HG02588 (cell line): ENCODE data around the gene DDX19B.
"Not testable (repeated sequence)": the region's sequence is repeated elsewhere in the genome, so short reads cannot be mapped to it uniquely, and the experiment has no call there.

Experiments
- ATAC-seq: cut with Tn5 transposase; IDR thresholded peaks from one replicate; pipeline ENCODE4 v1.9.1; 2021; ENCODE audit warnings: mild to moderate bottlenecking, moderate library complexity; ENCODE audit not compliant: unreplicated experiment

The DDX19B gene

GRCh38 chr16:70348991-70349390 is 50.0 kb downstream of the DDX19B start:
- no peak for ATAC-seq

GRCh38 chr16:70349783-70350182 is 50.8 kb downstream of the DDX19B start:
- no peak for ATAC-seq

GRCh38 chr16:70359552-70359951 is 60.6 kb downstream of the DDX19B start:
- ATAC-seq: no peak

DNA sequence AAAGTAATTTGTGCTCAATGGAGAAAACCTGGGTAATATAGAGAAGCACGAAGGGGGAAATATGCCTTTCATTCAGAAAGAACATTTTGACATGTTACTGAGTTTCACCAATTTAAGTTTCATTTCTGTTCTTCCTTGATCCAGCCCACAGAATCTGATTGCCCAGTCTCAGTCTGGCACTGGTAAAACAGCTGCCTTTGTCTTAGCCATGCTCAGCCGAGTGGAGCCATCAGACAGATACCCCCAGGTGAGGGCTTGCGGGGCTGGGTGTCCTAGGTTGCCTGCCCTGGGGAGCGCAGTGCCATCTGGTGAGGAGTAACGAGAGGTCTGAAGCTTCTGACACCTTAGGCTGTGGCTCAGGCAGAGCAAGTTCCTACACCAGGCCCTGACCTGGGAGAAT is 65.4 kb downstream of the DDX19B start:
- no peak for ATAC-seq

GRCh38 chr16:70370145-70370544 is 71.2 kb downstream of the DDX19B start:
- ATAC-seq: not testable (repeated sequence)

- ATAC-seq: no peak
Measured at GRCh38 chr16:70370924-70371323, 71.9 kb downstream of the DDX19B start.

DNA sequence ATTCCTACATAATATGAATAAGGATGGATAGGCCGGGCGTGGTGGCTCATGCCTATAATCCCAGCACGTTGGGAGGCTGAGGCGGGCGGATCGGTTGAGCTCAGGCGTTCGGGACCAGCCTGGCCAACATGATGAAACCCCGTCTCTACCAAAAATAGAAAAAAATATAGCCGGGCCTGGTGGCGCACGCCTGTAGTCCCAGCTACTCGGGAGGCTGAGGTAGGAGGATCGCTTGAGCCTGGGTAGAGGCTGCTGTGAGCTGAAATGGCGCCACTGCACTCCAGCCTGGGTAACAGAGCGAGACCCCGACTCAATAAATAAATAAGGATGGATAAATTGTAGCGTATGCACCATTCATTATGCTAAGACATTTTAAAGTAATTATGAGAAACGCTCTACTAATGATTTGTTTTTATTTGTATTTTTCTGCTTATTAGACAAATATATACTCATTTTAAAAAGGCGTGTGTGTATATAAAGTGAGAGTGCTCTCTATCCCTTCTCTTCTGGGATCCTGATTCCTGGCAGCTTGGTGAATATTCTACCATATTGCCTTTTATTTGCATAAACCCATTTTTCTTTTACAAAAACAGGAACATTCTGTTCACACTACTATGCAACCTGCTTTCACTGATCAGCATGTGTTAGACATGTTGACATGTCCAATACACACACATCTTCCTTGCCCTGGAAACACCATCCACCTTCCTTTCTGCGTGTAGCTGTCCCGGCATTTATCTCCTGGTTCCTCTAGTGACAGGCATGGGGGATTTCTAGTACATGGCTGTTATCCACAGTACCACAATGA is 74.1 kb downstream of the DDX19B start:
- ATAC-seq: no peak

DNA sequence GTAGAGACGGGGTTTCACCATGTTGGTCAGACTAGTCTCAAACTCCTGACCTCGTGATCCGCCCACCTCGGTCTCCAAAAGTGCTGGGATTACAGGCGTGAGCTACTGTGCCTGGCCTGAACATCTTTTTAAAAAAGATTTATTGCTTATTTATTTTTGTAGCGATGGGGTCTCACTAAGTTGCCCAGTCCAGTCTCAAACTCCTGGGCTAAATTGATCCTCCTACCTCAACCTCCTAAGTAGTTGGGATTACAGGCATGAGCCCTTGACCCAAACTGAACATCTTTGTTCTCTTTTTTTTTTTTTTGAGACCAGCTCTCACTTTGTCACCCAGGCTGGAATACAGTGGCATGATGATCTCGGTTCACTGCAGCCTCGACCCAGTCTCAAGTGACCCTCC is 75.2 kb downstream of the DDX19B start:
- ATAC-seq: no peak

DNA sequence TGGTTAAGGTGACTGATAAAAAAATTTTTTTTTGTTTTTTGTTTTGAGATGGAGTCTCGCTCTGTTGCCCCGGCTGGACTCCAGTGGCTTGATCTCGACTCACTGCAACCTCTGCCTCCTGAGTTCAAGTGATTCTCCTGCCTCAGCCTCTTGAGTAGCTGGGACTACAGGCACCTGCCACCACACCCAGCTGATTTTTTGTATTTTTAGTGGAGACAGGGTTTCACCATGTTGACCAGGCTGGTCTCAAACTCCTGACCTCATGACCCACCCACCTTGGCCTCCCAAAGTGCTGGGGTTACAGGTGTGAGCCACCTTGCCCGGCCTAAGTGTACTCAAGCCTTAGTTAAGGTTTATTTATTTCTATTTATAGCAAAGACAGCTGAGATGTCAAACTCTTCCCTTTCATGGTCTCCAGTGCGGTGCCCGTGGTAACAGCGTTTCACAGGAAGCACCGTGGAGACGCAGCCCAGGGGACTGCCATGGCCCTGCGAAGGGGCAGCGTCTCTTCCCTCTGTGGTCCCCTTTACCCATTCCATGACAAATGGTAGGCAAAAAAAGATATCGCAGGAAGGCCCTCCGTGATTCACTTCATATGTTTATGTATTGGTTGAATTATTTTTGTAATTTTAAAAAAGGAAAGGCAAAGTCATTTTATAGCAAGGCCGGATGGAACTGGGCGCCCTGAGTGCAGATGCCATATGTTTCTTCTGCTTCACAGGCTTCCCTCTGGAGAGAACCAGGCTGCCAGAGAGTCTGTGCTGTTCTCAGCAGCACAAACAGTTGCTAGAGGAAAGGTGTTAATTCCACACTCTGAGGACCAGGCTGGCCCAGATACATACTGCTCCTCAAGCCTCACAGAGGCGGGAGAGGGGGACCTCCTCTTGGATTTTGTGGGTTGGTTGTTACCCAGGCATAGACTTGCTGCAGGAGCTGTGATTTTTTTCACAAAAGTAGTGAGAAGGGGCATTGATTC is 76.9 kb downstream of the DDX19B start:
- no peak for ATAC-seq

GRCh38 chr16:70377782-70378181 is 78.8 kb downstream of the DDX19B start:
- no peak for ATAC-seq

DNA sequence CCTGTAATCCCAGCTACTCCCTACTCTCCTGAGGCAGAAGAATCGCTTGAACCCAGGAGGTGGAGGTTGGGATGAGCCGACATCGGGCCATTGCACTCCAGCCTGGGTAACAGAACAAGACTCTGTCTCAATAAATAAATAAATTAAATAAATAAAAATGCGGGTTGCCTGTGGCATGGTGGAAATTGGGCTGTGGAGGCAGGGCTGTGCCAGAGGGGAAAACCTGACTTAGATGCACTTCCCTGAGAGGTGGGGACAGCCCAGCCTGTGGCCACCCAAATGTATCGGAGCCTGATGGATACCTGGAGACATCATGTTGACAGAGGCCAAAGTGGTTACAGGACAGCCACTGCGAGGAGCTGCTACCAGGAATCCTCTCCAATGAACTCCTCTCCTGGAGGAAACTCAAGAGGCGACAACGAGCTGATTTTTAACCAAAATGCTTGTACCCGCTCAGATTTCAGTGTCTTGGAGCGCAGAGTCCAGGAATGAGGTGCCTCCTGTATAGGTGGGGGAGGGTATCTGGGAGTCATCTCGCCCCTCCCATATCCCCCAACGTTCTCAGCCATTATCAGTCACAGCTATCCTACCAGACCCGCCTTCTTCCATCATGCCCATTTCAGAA is 80.0 kb downstream of the DDX19B start:
- no peak for ATAC-seq

GRCh38 chr16:70380248-70380918 is 81.4 kb downstream of the DDX19B start:
- peak; percentile 9 for ATAC-seq

- ATAC-seq: peak; percentile 86
Measured at GRCh38 chr16:70380919-70381603, 82.1 kb downstream of the DDX19B start.

- ATAC-seq: no peak
Measured at GRCh38 chr16:70381604-70382342, 82.8 kb downstream of the DDX19B start.

DNA sequence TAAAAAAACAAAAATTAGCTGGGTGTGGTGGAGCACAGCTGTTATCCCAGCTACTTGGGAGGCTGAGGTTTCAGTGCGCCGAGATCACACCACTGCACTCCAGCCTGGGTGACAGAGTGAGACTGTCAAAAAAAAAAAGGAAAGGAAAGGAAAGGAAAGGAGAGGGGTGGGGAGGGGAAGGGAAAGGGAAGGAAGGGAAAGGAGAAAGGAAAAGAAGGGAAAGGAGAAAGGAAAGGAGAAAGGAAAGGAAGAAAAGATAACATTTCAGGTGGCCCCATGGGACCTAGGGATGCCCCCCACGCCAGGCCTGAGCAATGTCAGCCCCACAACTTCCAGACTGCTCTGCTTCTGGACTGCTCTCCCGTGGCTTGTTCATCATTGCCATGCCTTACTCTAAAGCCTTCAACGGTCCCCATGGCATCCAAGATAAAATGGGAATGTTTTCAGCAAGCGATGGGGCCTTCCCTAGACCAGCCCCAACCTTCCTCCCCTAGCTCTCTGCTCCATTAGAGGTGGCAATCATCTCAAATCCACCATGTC is 84.5 kb downstream of the DDX19B start:
- ATAC-seq: no peak
